Stromal cell of bone marrow (primary cell): Measurements from ENCODE around the gene ARV1.
"Not testable (repeated sequence)": the region's sequence is repeated elsewhere in the genome, so short reads cannot be mapped to it uniquely, and the experiment has no call there.

Experiments used
- DNase-seq: peaks from one replicate; pipeline ENCODE4 v3.0.0-alpha.2; 2012; ENCODE audit warnings: low read depth

Gene ARV1

GRCh38 chr1:231044588-231044987 lies 65.7 kb downstream of the ARV1 start:
- no peak for DNase-seq

- DNase-seq: no peak
Observed at GRCh38 chr1:231045286-231045685, 66.4 kb downstream of the ARV1 start.

- not testable (repeated sequence) for DNase-seq
Observed at GRCh38 chr1:231045921-231046729, 67.2 kb downstream of the ARV1 start.

- DNase-seq: no peak
Observed at GRCh38 chr1:231046730-231047395, 68.0 kb downstream of the ARV1 start.

GRCh38 chr1:231047529-231047928 lies 68.6 kb downstream of the ARV1 start:
- not testable (repeated sequence) for DNase-seq

- DNase-seq: not testable (repeated sequence)
Observed at GRCh38 chr1:231048419-231048818, 69.5 kb downstream of the ARV1 start.

- DNase-seq: no peak
Observed at GRCh38 chr1:231049121-231049979, 70.5 kb downstream of the ARV1 start.
